Ovary (tissue), 3 donors: ENCODE data around the gene TRIM66.

ENCODE experiments used
- CTCF ChIP-seq, 3 donors: fragments of 450-650 bp in 2 of 3; fragments of 200-600 bp in 1 of 3; IDR thresholded peaks; one replicate each; pipeline versions ENCODE4 v1.5.1 to v1.8.0; 2016 to 2022; ENCODE audit warnings: antibody characterized with exemption in 3 of 3, mild to moderate bottlenecking in 1 of 3
- EP300 ChIP-seq: sonication (generic); formaldehyde crosslinking; IDR thresholded peaks from one replicate; pipeline ENCODE4 v1.6.1; 2017; ENCODE audit warnings: antibody characterized with exemption
- POLR2A ChIP-seq: fragments of 450-650 bp; IDR thresholded peaks from one replicate; pipeline ENCODE4 v1.6.1; 2017; ENCODE audit warnings: antibody characterized with exemption, mild to moderate bottlenecking, moderate library complexity
- donor health status: DM: no; HTN: no; CAD: no.

GRCh38 chr11:8685820-8686219 lies 3.4 kb upstream of the TRIM66 start:
- no peak for TF ChIP-seq CTCF (IDR thresholded peaks at IDR 0.05)
- TF ChIP-seq EP300, result no peak
- TF ChIP-seq POLR2A, result no peak
